ES-I3 (cell line): ENCODE measurements around the gene SPECC1L.

Experiments
- H3K36me3 ChIP-seq: 2 replicates; pipeline ENCODE4 v1.6.1; 2013; ENCODE audit warnings: mild to moderate bottlenecking, low read length, control low read depth, moderate library complexity; ENCODE audit not compliant: insufficient read depth
- H3K4me1 ChIP-seq: 2 replicates; pipeline ENCODE4 v1.6.1; 2013; ENCODE audit warnings: mild to moderate bottlenecking, control low read depth, low read length; ENCODE audit not compliant: insufficient read depth
- H3K9ac ChIP-seq: 2 replicates; pipeline ENCODE4 v1.6.1; 2013; ENCODE audit warnings: low read depth, mild to moderate bottlenecking, low read length, moderate library complexity
- H3K9me3 ChIP-seq: 2 replicates; pipeline ENCODE4 v1.6.1; 2013; ENCODE audit warnings: mild to moderate bottlenecking, low read length, moderate library complexity; ENCODE audit not compliant: control insufficient read depth, insufficient read depth

Gene SPECC1L

DNA sequence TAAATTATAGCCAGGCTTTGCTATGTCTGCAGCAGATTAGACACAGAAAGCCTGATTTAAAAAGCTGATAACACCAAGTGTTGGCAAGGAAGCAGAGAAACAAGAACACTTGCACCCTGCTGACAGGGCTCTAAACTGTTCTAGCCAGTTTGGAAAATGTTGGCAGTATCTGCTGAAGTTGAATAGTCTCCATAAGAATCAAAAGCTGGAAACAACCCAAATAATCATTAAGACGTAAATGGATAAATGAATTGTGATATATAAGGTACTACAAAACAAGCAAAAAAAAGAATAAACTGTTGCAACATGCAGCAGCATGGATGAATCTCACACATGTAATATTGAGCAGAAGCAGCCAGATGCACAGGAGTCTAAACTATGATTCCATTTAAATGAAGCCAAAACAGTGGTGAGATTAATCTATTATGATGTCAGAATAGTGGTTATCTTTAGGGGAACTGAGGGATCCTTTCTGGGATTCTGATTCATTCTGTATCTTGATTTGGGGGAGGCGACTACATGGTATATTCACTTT lies 116.4 kb downstream of the SPECC1L start:
- H3K9me3 ChIP-seq: no peaks in the 10 kb centered on the region
- no peaks in the 10 kb centered on the region for H3K4me1 ChIP-seq
- H3K9ac ChIP-seq: no peak overlapping the region
- no peaks in the 10 kb centered on the region for H3K36me3 ChIP-seq

DNA sequence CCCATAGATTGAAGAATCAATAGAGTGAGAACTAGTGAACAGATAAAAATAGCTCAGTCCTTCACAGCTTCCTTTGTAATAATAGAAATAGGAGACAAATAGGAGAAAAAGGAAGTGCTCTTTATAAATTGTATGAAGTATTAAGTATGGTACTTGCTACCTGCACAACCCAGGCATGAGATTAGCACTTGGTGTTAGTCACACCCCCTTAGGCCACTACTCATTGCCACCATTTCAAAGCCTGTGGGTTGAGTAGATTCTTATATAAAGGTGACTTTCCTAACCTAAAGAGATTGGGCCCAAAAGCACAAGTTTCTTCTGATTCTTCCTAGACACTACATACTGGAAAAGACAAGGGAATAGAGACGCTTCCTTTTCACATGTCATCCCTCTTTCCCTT lies 119.0 kb downstream of the SPECC1L start:
- Histone ChIP-seq H3K4me1 (no peaks in the 10 kb centered on the region), H3K9me3 (no peaks in the 10 kb centered on the region), H3K36me3 (no peaks in the 10 kb centered on the region), H3K9ac (no peak overlapping the region)

DNA sequence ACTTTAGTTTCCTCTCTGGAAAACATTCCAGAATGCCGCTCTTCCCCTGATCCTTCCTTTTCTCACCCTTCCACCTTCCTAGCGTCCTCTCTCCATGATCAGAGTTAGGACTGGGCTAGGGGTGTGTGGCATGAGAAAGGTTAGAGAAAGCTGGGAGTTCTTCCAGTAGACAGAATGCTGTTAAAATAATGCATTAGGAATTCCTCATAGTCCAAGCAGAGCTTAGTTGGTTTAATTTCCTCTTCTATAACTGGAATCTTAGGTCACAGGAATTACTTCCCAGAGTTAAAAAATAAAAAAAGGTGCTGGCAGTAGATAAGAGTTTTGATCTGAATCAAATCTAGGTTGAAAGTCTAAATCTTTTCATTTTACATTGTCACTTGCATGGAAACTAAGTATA lies 119.5 kb downstream of the SPECC1L start:
- H3K9me3 ChIP-seq: no peaks in the 10 kb centered on the region
- no peaks in the 10 kb centered on the region for H3K36me3 ChIP-seq
- no peak overlapping the region for H3K9ac ChIP-seq
- H3K4me1 ChIP-seq: no peaks in the 10 kb centered on the region

DNA sequence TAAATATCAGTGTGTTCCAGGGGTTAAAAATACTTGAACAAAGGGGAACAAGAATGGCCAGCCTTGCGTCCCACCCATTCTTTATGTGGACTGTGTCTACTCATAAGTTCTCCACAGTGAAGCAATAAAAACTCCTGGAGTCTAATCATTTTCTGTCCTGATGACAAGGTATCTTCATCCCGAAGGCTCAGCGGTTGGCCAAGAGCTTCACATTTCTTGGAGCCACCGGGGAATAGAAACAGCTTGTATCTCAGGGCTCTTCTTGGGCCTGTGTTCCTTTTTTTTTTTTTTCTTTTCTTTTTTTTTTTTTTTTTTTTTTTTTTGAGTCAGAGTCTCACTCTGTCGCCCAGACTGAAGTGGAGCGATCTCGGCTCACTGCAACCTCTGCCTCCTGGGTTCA lies 119.9 kb downstream of the SPECC1L start:
- H3K4me1 ChIP-seq: no peaks in the 10 kb centered on the region
- H3K9me3 ChIP-seq: no peaks in the 10 kb centered on the region
- H3K9ac ChIP-seq: no peak overlapping the region
- no peaks in the 10 kb centered on the region for H3K36me3 ChIP-seq

DNA sequence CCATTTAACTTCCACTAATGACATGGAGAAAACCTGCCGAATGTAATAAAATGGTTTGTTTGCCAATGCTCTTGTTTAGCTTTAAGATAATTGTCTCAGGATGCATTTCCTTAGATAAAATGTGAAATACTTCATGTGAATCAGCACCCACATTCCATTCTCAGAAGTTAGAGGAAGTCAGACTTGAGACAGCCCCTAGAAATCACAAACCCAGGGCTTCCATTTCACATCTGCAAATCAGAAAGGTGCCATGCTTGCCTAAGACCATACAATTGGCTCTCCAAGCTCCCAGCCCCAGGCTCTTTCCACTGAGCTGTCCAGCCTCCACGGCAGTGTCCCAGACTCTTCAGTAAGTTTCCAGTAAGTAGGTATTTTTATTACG lies 121.2 kb downstream of the SPECC1L start:
- Histone ChIP-seq H3K36me3 (no peaks in the 10 kb centered on the region), H3K9ac (no peak overlapping the region), H3K4me1 (no peaks in the 10 kb centered on the region), H3K9me3 (no peaks in the 10 kb centered on the region)

DNA sequence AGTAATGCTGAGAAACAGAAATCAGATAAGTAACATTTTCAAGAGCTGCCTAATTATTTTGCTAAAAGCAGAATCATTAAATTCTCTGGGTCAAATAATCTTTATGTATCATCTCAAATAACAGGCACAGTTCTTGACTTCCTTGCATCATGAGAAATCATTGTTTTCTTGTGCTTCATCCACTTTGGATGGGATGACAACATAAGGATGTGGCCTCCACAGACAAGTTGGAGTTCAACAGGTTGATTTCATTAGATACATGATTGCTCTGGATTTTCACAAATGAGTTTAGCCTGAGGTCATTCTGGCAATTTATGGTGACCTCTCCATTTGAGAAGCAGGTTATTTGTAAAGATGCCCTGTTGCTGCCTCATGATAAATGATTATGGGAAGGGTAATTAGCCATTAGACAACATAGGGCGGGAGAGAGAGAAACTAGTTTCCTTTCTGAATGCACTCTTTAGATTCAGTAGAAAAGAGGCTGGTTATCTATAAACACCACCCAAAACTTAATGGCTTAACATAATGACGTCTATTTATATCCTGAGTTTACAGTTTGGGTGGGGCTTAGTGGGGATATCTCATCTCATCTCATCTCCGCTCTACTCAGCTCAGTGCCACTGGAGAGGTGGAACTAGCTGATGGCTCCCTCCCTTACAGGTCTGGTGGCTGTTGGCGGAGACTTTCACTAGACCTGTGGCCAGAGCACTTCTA lies 121.7 kb downstream of the SPECC1L start:
- no peaks in the 10 kb centered on the region for H3K4me1 ChIP-seq
- no peak overlapping the region for H3K9ac ChIP-seq
- H3K9me3 ChIP-seq: no peaks in the 10 kb centered on the region
- no peaks in the 10 kb centered on the region for H3K36me3 ChIP-seq

DNA sequence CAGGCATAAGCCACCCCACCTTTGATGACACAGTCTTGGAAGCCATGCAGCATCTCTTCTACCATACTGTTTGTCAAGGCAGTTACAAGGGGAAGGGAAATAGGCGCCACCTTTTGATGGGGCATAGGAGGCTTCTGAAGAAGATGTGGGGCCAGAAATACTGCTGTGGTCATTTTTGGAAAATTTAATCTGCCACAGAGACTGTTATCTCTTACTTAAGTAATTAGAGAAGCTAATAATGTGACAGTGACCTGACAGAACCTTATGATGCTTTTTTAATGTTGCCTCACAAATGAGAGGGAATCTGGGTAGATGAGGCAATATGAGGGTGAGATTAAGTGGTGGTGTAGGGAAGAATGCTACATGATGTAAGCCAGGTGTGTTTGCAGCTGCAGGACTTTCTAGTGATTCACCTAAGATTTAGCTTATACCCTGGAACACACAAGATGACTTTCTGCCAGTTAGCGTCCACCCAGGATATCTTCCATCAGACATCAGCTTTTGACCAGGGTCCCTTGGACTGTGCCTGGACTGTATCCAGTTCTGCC lies 122.5 kb downstream of the SPECC1L start:
- Histone ChIP-seq H3K9me3 (no peaks in the 10 kb centered on the region), H3K4me1 (no peaks in the 10 kb centered on the region), H3K9ac (no peak overlapping the region), H3K36me3 (no peaks in the 10 kb centered on the region)

DNA sequence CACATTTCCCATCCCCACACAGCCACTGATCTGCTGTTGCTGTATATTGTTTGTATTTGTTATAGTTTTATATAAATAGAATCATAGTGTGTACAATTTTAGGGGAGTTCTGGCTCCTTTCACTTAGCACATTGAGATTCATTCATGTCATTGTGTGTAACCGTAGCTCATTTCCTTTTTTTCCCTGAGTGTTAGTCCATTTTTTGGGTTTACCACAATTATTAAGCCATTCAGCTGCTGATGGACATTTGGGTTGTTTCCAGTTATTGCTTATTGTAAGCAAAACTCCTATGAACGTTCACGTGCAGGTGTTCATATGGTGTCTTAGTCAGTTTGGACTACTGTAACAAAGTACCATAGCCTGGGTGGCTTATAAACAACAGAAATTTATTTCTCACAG lies 123.2 kb downstream of the SPECC1L start:
- Histone ChIP-seq H3K4me1 (no peaks in the 10 kb centered on the region), H3K36me3 (no peaks in the 10 kb centered on the region), H3K9me3 (no peaks in the 10 kb centered on the region), H3K9ac (no peak overlapping the region)

DNA sequence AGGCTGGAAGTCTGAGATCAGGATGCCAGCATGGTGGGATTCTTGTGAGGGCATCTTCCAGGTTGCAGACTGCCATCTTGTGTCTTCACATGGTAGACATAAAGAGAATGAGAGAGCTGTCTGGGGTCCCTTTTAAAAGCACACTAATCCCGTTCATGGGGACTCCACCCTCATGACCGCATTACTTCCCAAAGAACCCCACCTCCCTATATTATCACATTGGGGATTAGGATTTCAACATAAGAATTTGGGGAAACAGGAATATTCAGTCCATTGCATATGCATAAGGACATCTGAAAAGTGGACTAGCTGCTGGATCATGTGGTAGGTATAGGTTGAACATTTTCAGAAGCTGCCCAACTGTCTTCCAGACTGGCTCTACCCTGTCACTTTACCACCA lies 123.6 kb downstream of the SPECC1L start:
- no peak overlapping the region for H3K9ac ChIP-seq
- H3K9me3 ChIP-seq: no peaks in the 10 kb centered on the region
- H3K36me3 ChIP-seq: no peaks in the 10 kb centered on the region
- no peaks in the 10 kb centered on the region for H3K4me1 ChIP-seq

DNA sequence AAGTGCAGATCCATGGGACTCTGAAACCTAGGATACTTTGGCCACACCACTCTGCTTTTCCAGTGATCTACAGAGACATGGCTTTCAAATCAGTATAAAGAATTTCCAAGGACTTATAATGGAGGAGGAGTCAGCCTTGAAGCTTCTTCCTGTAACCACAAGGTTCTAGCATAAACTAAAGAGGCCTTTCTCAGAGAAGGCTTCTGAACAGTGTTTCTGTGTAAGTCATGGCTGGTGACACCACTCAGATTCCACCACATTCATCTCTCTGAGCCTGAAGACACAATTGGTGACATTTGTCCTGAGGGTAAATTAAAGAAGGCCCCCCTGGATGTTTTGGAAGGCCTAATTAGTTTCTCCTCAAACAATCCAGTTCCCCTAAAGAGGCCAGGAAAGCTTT lies 127.8 kb downstream of the SPECC1L start:
- H3K4me1 ChIP-seq: no peaks in the 10 kb centered on the region
- no peaks in the 10 kb centered on the region; the same call in 1 of the 2 replicates for H3K36me3 ChIP-seq
- H3K9ac ChIP-seq: no peak overlapping the region
- no peaks in the 10 kb centered on the region for H3K9me3 ChIP-seq

DNA sequence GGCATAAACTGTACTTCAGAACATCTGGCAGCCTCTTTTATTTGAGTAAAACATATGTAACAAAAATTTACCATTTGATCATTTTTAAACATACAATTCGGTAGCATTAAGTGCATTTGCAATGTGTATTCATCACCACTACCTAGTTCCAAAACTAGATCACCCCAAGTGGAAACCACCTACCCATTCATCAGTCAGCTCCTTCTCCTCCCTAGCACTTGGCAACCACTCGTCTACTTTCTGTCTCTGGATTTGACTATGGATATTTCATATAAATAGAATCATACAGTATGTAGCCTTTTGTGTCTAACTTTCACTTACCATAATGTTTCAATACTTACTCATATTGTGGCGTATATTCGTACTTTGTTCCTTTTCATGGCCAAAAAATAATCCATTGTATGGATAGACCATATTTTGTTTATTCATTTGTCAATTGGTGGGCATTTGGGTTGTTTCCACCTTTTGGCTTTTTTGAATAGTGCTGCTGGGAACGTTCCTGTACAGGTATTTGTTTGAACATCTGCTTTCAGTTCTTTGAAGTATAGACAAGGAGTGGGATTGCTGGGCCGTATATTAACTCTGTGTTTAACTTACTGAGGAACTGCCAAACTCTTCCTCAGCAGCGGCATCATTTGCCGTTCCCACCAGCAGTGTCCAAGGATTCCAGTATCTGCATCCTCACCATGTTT lies 129.5 kb downstream of the SPECC1L start:
- peaks cover 5% of the 10 kb centered on the region; the same call in 1 of the 2 replicates for H3K36me3 ChIP-seq
- no peak overlapping the region for H3K9ac ChIP-seq
- H3K9me3 ChIP-seq: no peaks in the 10 kb centered on the region; the same call in 1 of the 2 replicates
- H3K4me1 ChIP-seq: no peaks in the 10 kb centered on the region

DNA sequence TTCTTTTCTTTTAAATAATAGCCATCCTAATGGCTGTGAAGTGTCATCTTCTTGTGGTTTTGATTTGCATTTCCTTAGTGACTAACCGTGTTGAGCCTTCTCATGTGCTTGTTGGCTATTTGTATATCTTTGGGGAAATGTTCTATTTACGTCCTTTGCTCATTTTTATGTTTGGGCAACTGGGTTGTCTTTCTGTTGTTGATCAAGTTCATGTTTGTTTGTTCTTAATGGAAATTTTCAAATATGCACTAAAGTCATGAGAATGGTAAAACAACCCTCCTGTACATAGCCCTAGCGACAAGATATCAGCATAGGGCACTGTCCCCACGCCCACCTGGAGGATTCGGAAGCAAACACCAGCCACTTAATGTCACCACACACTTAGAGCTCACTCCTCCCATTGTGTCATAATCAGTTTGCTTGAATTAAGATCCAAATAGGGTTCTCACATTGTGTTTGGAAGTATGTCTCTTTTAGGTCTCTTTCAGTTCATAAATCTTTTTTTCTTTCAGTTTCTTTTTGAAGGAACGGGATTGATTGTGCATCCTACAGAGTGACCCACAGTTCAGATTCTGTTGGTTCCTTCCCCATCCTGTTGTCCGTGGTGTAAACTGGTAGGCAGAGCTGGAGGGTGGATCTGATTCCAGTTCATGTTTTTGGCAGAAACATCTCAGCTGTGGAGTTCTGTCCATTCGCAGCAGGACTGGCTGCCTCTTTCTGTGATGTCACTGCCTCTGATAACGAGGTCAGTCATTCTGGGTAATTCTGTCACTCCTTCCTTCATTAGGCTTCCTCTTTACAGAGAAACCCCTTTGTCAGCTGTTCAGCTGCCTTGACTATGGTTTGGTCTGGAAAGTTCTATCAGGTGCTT lies 130.3 kb downstream of the SPECC1L start:
- Histone ChIP-seq H3K36me3 (peaks cover 5% of the 10 kb centered on the region; the same call in 1 of the 2 replicates), H3K9ac (no peak overlapping the region), H3K4me1 (no peaks in the 10 kb centered on the region), H3K9me3 (no peaks in the 10 kb centered on the region; the same call in 1 of the 2 replicates)

DNA sequence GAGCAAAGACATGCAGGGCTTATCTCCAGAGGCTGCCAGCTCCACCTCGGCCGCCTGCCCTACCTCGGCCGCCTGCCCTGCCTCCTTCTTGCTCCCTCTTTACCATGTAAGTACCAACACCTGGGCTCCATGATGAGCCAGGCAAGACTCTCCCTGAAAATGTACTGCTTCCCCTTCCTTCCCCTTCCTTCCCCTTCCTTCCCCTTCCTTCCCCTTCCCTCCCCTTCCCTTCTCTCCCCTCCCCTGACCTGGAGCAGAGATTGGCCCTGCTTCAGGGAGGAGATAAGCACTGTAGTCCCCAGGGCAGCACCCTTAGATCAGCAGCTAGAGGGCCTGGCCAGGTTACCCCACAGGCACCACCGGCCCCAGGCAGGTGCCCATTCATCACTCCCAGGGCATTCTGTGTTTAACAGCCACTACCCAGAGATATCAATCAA lies 131.3 kb downstream of the SPECC1L start:
- peaks cover 5% of the 10 kb centered on the region; the same call in 1 of the 2 replicates for H3K36me3 ChIP-seq
- H3K9me3 ChIP-seq: no peaks in the 10 kb centered on the region; the same call in 1 of the 2 replicates
- H3K9ac ChIP-seq: no peak overlapping the region
- no peaks in the 10 kb centered on the region for H3K4me1 ChIP-seq
